Gastroesophageal sphincter (tissue), 4 donors: ENCODE results near the gene STRN4. TPM values are rescaled to one million over a fixed set of nuclear protein-coding genes. Genes with fewer than 3 reads are reported as not detected.
A peak's percentile ranks its signal among the peaks of the same experiment; 100 is the strongest.

Experiments used
- ATAC-seq: fragments of 150-250 bp; one replicate; pipeline ENCODE4 v1.9.1; 2016; ENCODE audit warnings: mild to moderate bottlenecking, moderate library complexity
- H3K27ac ChIP-seq, 4 donors: fragments of 200-600 bp; sonication (generic) in 3 of 4; 1 replicate in 3 of 4; 2 replicates in 1 of 4; pipeline ENCODE4 v1.5.1; 2016 to 2019
- H3K27me3 ChIP-seq: fragments of 200-600 bp; sonication (generic); one replicate; pipeline ENCODE4 v1.5.1; 2019
- H3K36me3 ChIP-seq, 2 donors: fragments of 200-600 bp; sonication (generic); one replicate each; pipeline ENCODE4 v1.5.1; 2019; ENCODE audit warnings: control low read depth in 1 of 2
- H3K4me1 ChIP-seq, 3 donors: fragments of 200-600 bp; sonication (generic); 1 replicate in 2 of 3; 2 replicates in 1 of 3; pipeline ENCODE4 v1.5.1; 2016 to 2019; ENCODE audit warnings: control low read depth in 2 of 3
- H3K4me3 ChIP-seq, 2 donors: fragments of 200-600 bp; sonication (generic); one replicate each; pipeline ENCODE4 v1.5.1; 2019; ENCODE audit warnings: mild to moderate bottlenecking in 1 of 2, moderate library complexity in 1 of 2
- H3K9me3 ChIP-seq, 3 donors: fragments of 200-600 bp; sonication (generic); one replicate each; pipeline ENCODE4 v1.5.1; 2017 to 2019; ENCODE audit warnings: control low read depth in 2 of 3
- EP300 ChIP-seq: sonication (generic); formaldehyde crosslinking; IDR thresholded peaks from one replicate; pipeline ENCODE4 v1.6.1; 2017; ENCODE audit warnings: antibody characterized with exemption, mild to moderate bottlenecking
- POLR2A ChIP-seq, 2 donors: fragments of 450-650 bp; IDR thresholded peaks; one replicate each; pipeline ENCODE4 v1.6.1; 2017; ENCODE audit warnings: antibody characterized with exemption in 2 of 2, mild to moderate bottlenecking in 2 of 2, moderate library complexity in 1 of 2
- POLR2AphosphoS5 ChIP-seq: sonication (generic); formaldehyde crosslinking; IDR thresholded peaks from one replicate; pipeline ENCODE4 v1.6.1; 2017; ENCODE audit warnings: antibody characterized with exemption
- WGBS, 2 donors: methylation state at CpG; one replicate each; pipeline ENCODE4 v1.1.5; 2018; ENCODE audit warnings: low coverage in 1 of 2; 5-methylcytosine and 5-hydroxymethylcytosine counted together
- total RNA-seq, 4 donors: library from RNA; depleted of rRNA; stranded (reverse); fragments of >200 nt; gene quantifications; one replicate each; pipeline ENCODE4 v1.1.0, GENCODE V29; 2016
- TF ChIP-seq, protein P1 (sequence below), 4 experiments: fragments of 200-600 bp in 2 of 4; fragments of 450-650 bp in 2 of 4; sonication (generic) in 1 of 4; IDR thresholded peaks; one replicate each; pipeline ENCODE4 v1.5.1; 2017 to 2019; ENCODE audit warnings: antibody characterized with exemption in 4 of 4, mild to moderate bottlenecking in 2 of 4, moderate library complexity in 2 of 4

STRN4 gene
- total RNA-seq, 4 donors from 2014 or later = 64.6 to 109 (median 90.4) TPM

DNA sequence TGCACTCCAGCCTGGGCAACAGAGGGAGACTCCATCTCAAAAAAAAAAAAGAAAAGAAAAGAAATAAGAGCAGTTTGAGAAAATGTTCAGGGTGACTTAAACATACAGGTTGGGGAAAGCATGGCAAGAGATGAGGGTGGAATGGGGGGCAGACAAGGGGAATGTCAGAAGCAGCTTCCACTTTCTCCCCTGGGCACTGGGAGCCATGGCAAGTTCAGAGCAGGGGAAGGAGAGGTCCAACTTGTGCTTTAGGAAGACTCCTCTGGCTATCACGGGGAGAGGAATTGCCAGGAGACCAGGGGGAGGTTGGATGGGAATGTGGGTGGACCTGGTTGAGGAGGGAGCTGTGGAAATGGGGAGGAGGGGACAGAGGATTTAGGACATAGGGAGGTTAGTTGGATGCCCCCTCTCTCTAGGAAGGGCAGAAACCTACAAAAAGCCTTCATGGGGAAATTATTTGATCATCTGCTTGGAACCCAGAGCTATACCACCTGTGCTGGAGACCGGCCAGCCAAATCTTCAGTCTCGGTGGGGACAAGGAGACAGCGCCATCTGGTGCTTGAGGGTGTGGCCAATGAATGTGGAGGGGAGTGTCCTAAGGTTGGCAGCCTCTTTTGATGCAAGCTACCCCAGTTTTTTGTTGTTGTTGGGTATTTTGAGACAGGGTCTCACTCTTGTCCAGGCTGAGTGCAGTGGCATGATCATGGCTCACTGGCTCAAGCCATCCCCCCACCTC lies 7.3 kb upstream of the STRN4 start:
- 26 to 40% methylated on average over 3 to 4 of the region's 4 CpGs for WGBS, 2 donors
- peaks cover 0 to 57% of the 10 kb centered on the region in 2 donors for H3K36me3 ChIP-seq
- H3K4me1 ChIP-seq = peaks cover 0 to 35% (median 4%) of the 10 kb centered on the region in 3 donors
- H3K27me3 ChIP-seq = no peaks in the 10 kb centered on the region
- TF ChIP-seq EP300 = no peak
- TF ChIP-seq, protein P1, sequence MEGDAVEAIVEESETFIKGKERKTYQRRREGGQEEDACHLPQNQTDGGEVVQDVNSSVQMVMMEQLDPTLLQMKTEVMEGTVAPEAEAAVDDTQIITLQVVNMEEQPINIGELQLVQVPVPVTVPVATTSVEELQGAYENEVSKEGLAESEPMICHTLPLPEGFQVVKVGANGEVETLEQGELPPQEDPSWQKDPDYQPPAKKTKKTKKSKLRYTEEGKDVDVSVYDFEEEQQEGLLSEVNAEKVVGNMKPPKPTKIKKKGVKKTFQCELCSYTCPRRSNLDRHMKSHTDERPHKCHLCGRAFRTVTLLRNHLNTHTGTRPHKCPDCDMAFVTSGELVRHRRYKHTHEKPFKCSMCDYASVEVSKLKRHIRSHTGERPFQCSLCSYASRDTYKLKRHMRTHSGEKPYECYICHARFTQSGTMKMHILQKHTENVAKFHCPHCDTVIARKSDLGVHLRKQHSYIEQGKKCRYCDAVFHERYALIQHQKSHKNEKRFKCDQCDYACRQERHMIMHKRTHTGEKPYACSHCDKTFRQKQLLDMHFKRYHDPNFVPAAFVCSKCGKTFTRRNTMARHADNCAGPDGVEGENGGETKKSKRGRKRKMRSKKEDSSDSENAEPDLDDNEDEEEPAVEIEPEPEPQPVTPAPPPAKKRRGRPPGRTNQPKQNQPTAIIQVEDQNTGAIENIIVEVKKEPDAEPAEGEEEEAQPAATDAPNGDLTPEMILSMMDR (IDR thresholded peaks at IDR 0.05) = peak in 2 of 4 experiments; percentile 20 to 53
- ATAC-seq = no peak
- no peaks in the 10 kb centered on the region for H3K9me3 ChIP-seq
- H3K27ac ChIP-seq = no peak overlapping the region
- H3K4me3 ChIP-seq = no peak overlapping the region

DNA sequence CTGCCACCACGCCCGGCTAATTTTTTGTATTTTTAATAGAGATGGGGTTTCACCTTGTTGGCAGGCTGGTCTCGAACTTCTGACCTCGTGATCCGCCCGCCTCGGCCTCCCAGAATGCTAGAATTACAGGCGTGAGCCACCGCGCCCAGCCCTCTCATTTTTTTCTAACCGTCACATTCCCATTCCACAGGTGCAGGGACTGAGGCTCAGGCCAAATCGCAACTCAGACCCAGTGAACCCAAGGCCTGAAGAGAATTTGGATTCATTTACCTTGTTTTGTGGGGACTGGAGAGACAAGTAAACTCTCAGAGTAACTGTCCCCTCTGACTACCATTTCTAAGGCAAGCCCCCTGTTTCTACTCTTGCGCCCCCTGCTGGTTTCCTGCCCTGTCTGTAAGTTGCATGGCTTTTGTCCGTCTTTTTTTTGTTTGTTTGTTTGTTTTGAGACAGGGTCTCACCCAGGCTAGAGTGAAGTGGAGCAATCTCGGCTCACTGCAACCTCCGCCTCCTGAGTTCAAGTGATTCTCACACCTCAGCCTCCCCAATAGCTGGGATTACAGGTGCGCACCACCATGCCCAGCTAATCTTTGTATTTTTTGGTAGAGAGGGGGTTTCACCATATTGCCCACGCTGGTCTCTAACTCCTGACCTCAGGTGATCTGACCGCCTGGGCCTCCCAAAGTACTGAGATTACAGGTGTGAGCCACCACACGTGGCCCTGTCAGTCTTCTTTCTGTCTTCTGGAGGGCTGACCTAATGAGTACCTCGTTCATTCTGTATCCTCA lies 2.3 kb upstream of the STRN4 start:
- H3K4me3 ChIP-seq = no peak overlapping the region
- no peaks in the 10 kb centered on the region for H3K9me3 ChIP-seq
- ATAC-seq = no peak
- H3K4me1 ChIP-seq = peaks cover 0 to 42% (median 23%) of the 10 kb centered on the region in 3 donors
- TF ChIP-seq EP300 (no peak), POLR2AphosphoS5 (no peak)
- TF ChIP-seq, protein P1 (IDR thresholded peaks at IDR 0.05) = peak in 3 of 4 experiments; percentile 59 to 77 (median 64)
- 81% methylated on average over 17 of the region's 21 CpGs; no CpG with 5 or more reads in 1 of the 2 donors for WGBS, 2 donors
- no peaks in the 10 kb centered on the region for H3K27me3 ChIP-seq
- H3K36me3 ChIP-seq = peaks cover 0 to 42% of the 10 kb centered on the region in 2 donors
- H3K27ac ChIP-seq = no peak overlapping the region

DNA sequence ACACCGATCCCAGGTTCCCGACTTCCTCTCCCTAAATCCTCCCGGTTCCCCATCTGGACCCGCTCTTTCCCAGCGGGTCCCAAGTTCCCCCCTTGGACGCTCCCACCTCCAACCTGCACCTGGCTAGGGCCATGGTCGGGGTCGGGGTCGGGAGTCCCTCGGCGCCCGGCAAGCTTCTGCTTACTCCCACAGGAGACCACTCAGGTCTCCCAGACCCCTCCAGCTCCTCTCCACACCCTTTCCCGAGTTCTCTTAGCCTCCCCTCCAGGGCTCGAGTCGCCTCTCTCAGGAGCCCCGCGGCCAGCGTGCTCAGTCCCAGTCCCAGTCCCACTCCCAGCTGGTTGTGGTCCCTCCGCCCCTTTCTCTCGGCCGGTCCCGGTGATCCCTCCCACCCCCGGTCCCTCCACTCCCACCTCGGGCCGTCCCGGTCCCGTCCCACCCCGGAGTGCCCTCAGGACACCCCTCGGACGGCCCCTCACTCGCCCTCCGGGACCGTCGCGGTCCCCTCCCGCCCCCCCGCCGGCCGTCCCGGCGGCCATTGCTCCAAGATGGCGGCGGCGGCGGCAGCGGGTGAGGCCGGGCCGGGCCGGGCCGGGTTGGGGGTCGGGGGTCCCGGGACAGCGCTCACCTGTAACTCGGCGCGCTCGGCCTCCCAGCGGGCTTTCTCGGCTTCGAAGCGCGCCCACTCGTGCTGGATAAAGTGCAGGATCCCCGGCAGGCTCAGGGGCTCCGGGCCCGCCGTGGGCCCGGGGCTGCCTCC lies 549 bp downstream of the STRN4 start, which contains the start of gene FKRP:
FKRP (plus strand) TSS at position 537 of the 760 bp plus-strand sequence. CDS start 9,394 bp downstream, outside the sequence.
- no peaks in the 10 kb centered on the region for H3K9me3 ChIP-seq
- no peaks in the 10 kb centered on the region for H3K27me3 ChIP-seq
- H3K36me3 ChIP-seq = peaks cover 0 to 21% of the 10 kb centered on the region in 2 donors
- ATAC-seq = peak; percentile 56
- H3K27ac ChIP-seq = peak within 1 kb of the TSS; percentile 79 to 97 (median 90)
- peaks cover 0 to 68% (median 37%) of the 10 kb centered on the region in 3 donors for H3K4me1 ChIP-seq
- 0 to 1% methylated on average over 22 of the region's 68 CpGs for WGBS, 2 donors
- H3K4me3 ChIP-seq = peak within 1 kb of the TSS; percentile 96 to 100
- no peak for TF ChIP-seq EP300

DNA sequence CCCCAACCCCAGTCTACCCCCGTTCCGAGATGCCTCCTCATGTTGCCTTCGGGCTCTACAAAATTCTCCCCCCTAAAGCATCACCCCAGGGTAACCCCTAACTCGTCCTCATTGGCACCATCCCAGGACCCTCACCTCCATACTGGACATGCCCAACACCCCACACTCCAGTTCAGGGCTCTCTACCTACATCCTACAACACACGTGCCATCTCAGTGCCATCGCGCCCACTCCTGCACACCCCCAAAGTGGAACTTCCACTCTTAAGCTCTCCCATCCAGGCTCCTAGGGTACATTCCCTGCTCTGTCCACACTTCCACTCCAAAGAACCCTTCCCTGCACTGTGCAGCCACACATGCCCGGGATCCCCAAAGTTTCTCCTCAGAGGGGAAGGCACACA lies 1.2 kb downstream of the STRN4 start:
- H3K4me3 ChIP-seq = peak overlapping the region; percentile 96 to 100
- no peak for ATAC-seq
- no peaks in the 10 kb centered on the region for H3K27me3 ChIP-seq
- no peaks in the 10 kb centered on the region for H3K9me3 ChIP-seq
- TF ChIP-seq EP300 (no peak), POLR2A (IDR thresholded peaks at IDR 0.05) (no peak), POLR2AphosphoS5 (no peak)
- TF ChIP-seq, protein P1 (IDR thresholded peaks at IDR 0.05) = no peak
- H3K36me3 ChIP-seq = peaks cover 0 to 16% of the 10 kb centered on the region in 2 donors
- peaks cover 2 to 75% (median 39%) of the 10 kb centered on the region in 3 donors for H3K4me1 ChIP-seq
- peak overlapping the region in 1 of 4 donors; percentile 97 for H3K27ac ChIP-seq
- WGBS, 2 donors = 6 to 20% methylated on average over 5 to 8 of the region's 8 CpGs
